ENCODE measurements around the gene ACTR2.
"Not testable (repeated sequence)": the region's sequence is repeated elsewhere in the genome, so short reads cannot be mapped to it uniquely, and the experiment has no call there.

The ACTR2 gene

GRCh38 chr2:65227456-65228262, at the start of gene ACTR2:
Gene ACTR2, plus strand, starts transcription at chr2:65227831. Its CDS starts 79 bp downstream, at chr2:65227910.
- DNase-seq, result peak; percentile 90 to 91

GRCh38 chr2:65182570-65182969, 45.1 kb upstream of the ACTR2 start:
- DNase-seq, result no peak

- not testable (repeated sequence) for DNase-seq
Measured at GRCh38 chr2:65183406-65183805, 44.2 kb upstream of the ACTR2 start.

- no peak for DNase-seq
Measured at GRCh38 chr2:65185012-65185411, 42.6 kb upstream of the ACTR2 start.

- no peak for DNase-seq
Measured at GRCh38 chr2:65186093-65186868, 41.4 kb upstream of the ACTR2 start.

- DNase-seq, result peak; percentile 56 to 57
Measured at GRCh38 chr2:65186872-65187851, 40.5 kb upstream of the ACTR2 start.

GRCh38 chr2:65193446-65193845, 34.2 kb upstream of the ACTR2 start:
- DNase-seq, result no peak

- no peak for DNase-seq
Measured at GRCh38 chr2:65198737-65199136, 28.9 kb upstream of the ACTR2 start.

GRCh38 chr2:65199166-65199565, 28.5 kb upstream of the ACTR2 start:
- no peak for DNase-seq

GRCh38 chr2:65199891-65200290, 27.7 kb upstream of the ACTR2 start:
- no peak for DNase-seq

GRCh38 chr2:65204461-65205210, 23.0 kb upstream of the ACTR2 start:
- no peak for DNase-seq

- DNase-seq, result no peak
Measured at GRCh38 chr2:65212115-65212514, 15.5 kb upstream of the ACTR2 start.

- no peak for DNase-seq
Measured at GRCh38 chr2:65212619-65213018, 15.0 kb upstream of the ACTR2 start.

GRCh38 chr2:65213035-65213434, 14.6 kb upstream of the ACTR2 start:
- DNase-seq, result no peak

- no peak for DNase-seq
Measured at GRCh38 chr2:65214361-65214760, 13.3 kb upstream of the ACTR2 start.

GRCh38 chr2:65214843-65215242, 12.8 kb upstream of the ACTR2 start:
- DNase-seq, result no peak

GRCh38 chr2:65215946-65216345, 11.7 kb upstream of the ACTR2 start:
- no peak for DNase-seq

GRCh38 chr2:65220432-65221131, 7.0 kb upstream of the ACTR2 start:
- DNase-seq, result no peak

- not testable (repeated sequence) for DNase-seq
Measured at GRCh38 chr2:65221275-65221674, 6.4 kb upstream of the ACTR2 start.

- no peak for DNase-seq
Measured at GRCh38 chr2:65227020-65227455, 593 bp upstream of the ACTR2 start.

- DNase-seq, result peak in 1 of 2 experiments; percentile 6
Measured at GRCh38 chr2:65228263-65228750, 676 bp downstream of the ACTR2 start.
